ENCODE measurements around the gene CEP97.

The CEP97 gene

DNA sequence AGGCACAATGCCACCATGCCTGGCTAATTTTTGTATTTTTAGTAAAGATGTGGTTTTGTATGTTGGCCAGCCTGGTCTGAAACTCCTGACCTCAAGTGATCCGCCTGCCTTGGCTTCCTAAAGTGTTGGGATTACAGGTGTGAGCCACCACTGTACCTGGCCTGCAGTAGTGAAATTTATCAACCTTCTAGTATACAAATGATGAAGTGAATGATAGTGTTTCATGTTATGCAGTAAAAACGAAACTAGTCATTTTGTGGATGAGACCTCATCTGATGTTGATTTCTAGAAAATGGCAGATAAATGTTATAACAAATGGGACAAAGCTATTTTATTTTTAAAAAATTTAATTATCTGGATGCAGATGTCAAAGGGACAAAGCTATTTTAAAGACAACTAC lies 87.5 kb downstream of the CEP97 start:
- H3F3A ChIP-seq (ENCODE audit: control insufficient read depth, insufficient read depth) = no peaks in the 10 kb centered on the region
- no peak for TF ChIP-seq EZH2phosphoT487 (IDR thresholded peaks at IDR 0.05; ENCODE audit: borderline replicate concordance, low read length)
- no peaks in the 10 kb centered on the region for H3K9me3 ChIP-seq (ENCODE audit: control insufficient read depth, insufficient read depth, low read length)
- H3K79me2 ChIP-seq (ENCODE audit: control insufficient read depth, low read length) = peaks cover 5% of the 10 kb centered on the region
- no peaks in the 10 kb centered on the region for H3K27me3 ChIP-seq (ENCODE audit: control insufficient read depth, low read length)
- H3K4me3 ChIP-seq (ENCODE audit: low read length) = no peak overlapping the region
- H3K4me2 ChIP-seq (ENCODE audit: low read length) = no peak overlapping the region
- H4K20me1 ChIP-seq (ENCODE audit: control insufficient read depth, insufficient read depth, low read depth, low read length) = no peaks in the 10 kb centered on the region
- H3K27ac ChIP-seq (ENCODE audit: low read depth, low read length) = no peak overlapping the region
- peaks cover 4% of the 10 kb centered on the region for H3K36me3 ChIP-seq (ENCODE audit: control insufficient read depth, low read length)
- H3K9me2 ChIP-seq (replicated peaks; ENCODE audit: control insufficient read depth, low read length) = no peaks in the 10 kb centered on the region
- peaks cover 46% of the 10 kb centered on the region for H3K4me1 ChIP-seq (ENCODE audit: control insufficient read depth, low read length)

DNA sequence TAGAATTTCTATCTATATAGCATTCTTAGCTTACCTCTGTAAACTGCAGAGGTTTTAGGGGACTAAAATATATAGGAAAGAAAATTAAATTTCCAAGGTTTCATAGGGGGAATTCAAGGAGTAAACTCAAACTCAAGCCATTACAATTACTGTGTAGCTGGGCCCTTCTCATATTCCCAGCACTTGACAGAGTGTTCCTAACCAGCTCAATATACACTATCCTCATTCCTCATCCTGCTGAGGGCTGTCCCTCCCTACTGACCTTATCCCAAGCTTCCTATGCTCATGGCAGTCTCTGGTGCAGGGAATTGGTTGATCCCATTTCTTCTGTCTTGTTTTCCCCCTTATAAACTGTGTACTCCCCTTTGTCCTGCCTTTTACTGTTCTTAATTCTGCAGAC lies 88.5 kb downstream of the CEP97 start:
- no peaks in the 10 kb centered on the region for H3K9me3 ChIP-seq (ENCODE audit: control insufficient read depth, insufficient read depth, low read length)
- no peak for TF ChIP-seq EZH2phosphoT487 (IDR thresholded peaks at IDR 0.05; ENCODE audit: borderline replicate concordance, low read length)
- TF ChIP-seq, protein P1, sequence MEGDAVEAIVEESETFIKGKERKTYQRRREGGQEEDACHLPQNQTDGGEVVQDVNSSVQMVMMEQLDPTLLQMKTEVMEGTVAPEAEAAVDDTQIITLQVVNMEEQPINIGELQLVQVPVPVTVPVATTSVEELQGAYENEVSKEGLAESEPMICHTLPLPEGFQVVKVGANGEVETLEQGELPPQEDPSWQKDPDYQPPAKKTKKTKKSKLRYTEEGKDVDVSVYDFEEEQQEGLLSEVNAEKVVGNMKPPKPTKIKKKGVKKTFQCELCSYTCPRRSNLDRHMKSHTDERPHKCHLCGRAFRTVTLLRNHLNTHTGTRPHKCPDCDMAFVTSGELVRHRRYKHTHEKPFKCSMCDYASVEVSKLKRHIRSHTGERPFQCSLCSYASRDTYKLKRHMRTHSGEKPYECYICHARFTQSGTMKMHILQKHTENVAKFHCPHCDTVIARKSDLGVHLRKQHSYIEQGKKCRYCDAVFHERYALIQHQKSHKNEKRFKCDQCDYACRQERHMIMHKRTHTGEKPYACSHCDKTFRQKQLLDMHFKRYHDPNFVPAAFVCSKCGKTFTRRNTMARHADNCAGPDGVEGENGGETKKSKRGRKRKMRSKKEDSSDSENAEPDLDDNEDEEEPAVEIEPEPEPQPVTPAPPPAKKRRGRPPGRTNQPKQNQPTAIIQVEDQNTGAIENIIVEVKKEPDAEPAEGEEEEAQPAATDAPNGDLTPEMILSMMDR (IDR thresholded peaks at IDR 0.05; ENCODE audit: low read depth, low read length, poor library complexity, severe bottlenecking) = no peak
- H4K20me1 ChIP-seq (ENCODE audit: control insufficient read depth, insufficient read depth, low read depth, low read length) = no peaks in the 10 kb centered on the region
- no peaks in the 10 kb centered on the region for H3K27me3 ChIP-seq (ENCODE audit: control insufficient read depth, low read length)
- H3K9me2 ChIP-seq (replicated peaks; ENCODE audit: control insufficient read depth, low read length) = no peaks in the 10 kb centered on the region
- peaks cover 5% of the 10 kb centered on the region for H3K79me2 ChIP-seq (ENCODE audit: control insufficient read depth, low read length)
- no peak overlapping the region for H3K4me2 ChIP-seq (ENCODE audit: low read length)
- H3F3A ChIP-seq (ENCODE audit: control insufficient read depth, insufficient read depth) = peaks cover 7% of the 10 kb centered on the region; the same call in 1 of the 2 replicates
- H3K27ac ChIP-seq (ENCODE audit: low read depth, low read length) = no peak overlapping the region
- no peak overlapping the region for H3K4me3 ChIP-seq (ENCODE audit: low read length)
- peaks cover 14% of the 10 kb centered on the region for H3K36me3 ChIP-seq (ENCODE audit: control insufficient read depth, low read length)
- H3K4me1 ChIP-seq (ENCODE audit: control insufficient read depth, low read length) = peaks cover 57% of the 10 kb centered on the region

DNA sequence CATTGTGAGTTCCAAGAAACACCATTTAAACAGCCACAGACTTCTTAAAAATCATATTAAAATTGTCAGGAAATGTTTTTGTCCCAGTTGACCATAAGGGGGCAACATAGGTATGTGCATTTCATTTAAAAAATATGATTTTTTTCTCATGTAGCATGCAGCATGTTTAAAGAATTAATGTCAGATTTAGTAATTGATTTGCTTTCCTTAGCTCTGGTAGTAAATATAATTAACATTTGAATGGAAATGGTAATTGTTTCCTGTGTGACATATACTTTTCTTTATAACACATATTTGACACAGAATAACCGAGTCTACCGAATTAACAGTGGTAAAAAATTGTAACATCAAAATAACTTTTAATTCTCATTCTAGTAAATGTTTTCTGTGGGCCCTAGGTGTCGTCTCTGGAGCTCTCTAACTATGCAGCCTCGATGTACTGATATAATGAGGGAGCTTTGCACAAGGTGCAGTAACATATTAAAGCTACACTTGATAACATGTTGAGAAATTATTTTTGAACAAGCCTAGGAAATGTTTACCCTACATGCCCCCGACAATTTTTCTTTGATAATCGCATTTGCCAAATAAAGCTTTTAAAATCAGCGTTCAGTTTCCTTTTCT lies 89.5 kb downstream of the CEP97 start:
- H3K79me2 ChIP-seq (ENCODE audit: control insufficient read depth, low read length) = peaks cover 5% of the 10 kb centered on the region
- H3K4me3 ChIP-seq (ENCODE audit: low read length) = no peak overlapping the region
- peak overlapping the region; percentile 10 for H3K4me2 ChIP-seq (ENCODE audit: low read length)
- H3K27me3 ChIP-seq (ENCODE audit: control insufficient read depth, low read length) = no peaks in the 10 kb centered on the region
- no peak for TF ChIP-seq EZH2phosphoT487 (IDR thresholded peaks at IDR 0.05; ENCODE audit: borderline replicate concordance, low read length)
- TF ChIP-seq, protein P1 (IDR thresholded peaks at IDR 0.05; ENCODE audit: low read depth, low read length, poor library complexity, severe bottlenecking) = peak; percentile 64
- H3K9me3 ChIP-seq (ENCODE audit: control insufficient read depth, insufficient read depth, low read length) = no peaks in the 10 kb centered on the region
- H3K9me2 ChIP-seq (replicated peaks; ENCODE audit: control insufficient read depth, low read length) = no peaks in the 10 kb centered on the region
- peaks cover 9% of the 10 kb centered on the region; the same call in 1 of the 2 replicates for H3F3A ChIP-seq (ENCODE audit: control insufficient read depth, insufficient read depth)
- no peaks in the 10 kb centered on the region for H4K20me1 ChIP-seq (ENCODE audit: control insufficient read depth, insufficient read depth, low read depth, low read length)
- peaks cover 64% of the 10 kb centered on the region for H3K4me1 ChIP-seq (ENCODE audit: control insufficient read depth, low read length)
- H3K36me3 ChIP-seq (ENCODE audit: control insufficient read depth, low read length) = peaks cover 15% of the 10 kb centered on the region
- no peak overlapping the region; the same call in 1 of the 2 replicates for H3K27ac ChIP-seq (ENCODE audit: low read depth, low read length)

DNA sequence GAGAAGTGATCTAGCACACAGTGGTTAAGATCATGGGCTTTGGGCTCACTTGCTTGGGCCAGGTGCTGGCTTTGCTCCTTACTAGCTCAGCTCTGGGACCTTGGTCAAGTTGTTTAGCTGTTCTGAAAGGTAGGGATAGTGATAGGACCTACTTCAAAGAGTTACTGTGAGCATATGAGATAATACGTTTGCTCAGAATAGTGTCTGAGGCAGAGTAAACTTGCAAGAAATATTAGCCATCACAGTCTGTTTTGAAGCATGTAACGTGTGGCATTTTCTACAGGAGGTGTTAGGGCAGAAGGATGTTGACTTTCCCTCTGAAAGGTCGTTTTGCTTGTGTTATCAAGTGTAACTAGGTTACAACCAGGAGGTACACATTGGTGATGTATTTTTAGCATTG lies 90.4 kb downstream of the CEP97 start:
- Histone ChIP-seq H3K9me3 (ENCODE audit: control insufficient read depth, insufficient read depth, low read length) (no peaks in the 10 kb centered on the region), H3K9me2 (replicated peaks; ENCODE audit: control insufficient read depth, low read length) (no peaks in the 10 kb centered on the region), H3K4me3 (ENCODE audit: low read length) (no peak overlapping the region), H3K4me1 (ENCODE audit: control insufficient read depth, low read length) (peaks cover 64% of the 10 kb centered on the region), H3F3A (ENCODE audit: control insufficient read depth, insufficient read depth) (peaks cover 9% of the 10 kb centered on the region; the same call in 1 of the 2 replicates), H4K20me1 (ENCODE audit: control insufficient read depth, insufficient read depth, low read depth, low read length) (no peaks in the 10 kb centered on the region), H3K27me3 (ENCODE audit: control insufficient read depth, low read length) (no peaks in the 10 kb centered on the region), H3K79me2 (ENCODE audit: control insufficient read depth, low read length) (peaks cover 5% of the 10 kb centered on the region), H3K27ac (ENCODE audit: low read depth, low read length) (no peak overlapping the region), H3K36me3 (ENCODE audit: control insufficient read depth, low read length) (peaks cover 23% of the 10 kb centered on the region), H3K4me2 (ENCODE audit: low read length) (no peak overlapping the region)
- TF ChIP-seq, protein P1 (IDR thresholded peaks at IDR 0.05; ENCODE audit: low read depth, low read length, poor library complexity, severe bottlenecking) = no peak
- TF ChIP-seq EZH2phosphoT487 (IDR thresholded peaks at IDR 0.05; ENCODE audit: borderline replicate concordance, low read length) = no peak

Measured in DOHH2 (cell line).